ENCODE data around the gene GCM1.
"Not testable (repeated sequence)": the region's sequence is repeated elsewhere in the genome, so short reads cannot be mapped to it uniquely, and the experiment has no call there.

GCM1 gene, protein sequence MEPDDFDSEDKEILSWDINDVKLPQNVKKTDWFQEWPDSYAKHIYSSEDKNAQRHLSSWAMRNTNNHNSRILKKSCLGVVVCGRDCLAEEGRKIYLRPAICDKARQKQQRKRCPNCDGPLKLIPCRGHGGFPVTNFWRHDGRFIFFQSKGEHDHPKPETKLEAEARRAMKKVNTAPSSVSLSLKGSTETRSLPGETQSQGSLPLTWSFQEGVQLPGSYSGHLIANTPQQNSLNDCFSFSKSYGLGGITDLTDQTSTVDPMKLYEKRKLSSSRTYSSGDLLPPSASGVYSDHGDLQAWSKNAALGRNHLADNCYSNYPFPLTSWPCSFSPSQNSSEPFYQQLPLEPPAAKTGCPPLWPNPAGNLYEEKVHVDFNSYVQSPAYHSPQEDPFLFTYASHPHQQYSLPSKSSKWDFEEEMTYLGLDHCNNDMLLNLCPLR

GRCh38 chr6:53148684-53149083 is at the start of gene GCM1:
TSS of gene GCM1 (minus strand) at chr6:53148841. CDS start at chr6:53145632, 3,209 bp downstream.
- ATAC-seq: no peak
- no peak for DNase-seq

DNA sequence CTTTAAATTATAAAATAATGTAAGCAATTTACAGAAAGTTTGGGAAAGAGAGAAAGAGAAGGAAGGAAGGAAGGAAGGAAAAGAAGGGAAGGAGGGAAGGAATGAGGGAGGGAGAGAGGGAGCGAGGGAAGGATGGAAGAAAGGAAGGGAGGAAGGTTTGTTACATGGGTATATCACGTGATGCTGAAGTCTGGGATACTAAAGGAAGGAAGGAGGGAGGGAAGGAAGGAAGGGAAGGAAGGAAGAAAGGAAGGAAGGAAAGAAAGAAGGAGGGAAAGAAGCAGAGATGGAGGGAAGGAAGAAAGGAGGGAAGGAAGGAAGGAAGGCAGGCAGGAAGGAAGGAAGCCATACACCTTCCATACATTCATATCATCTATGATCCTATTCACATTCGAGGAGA is 48.9 kb upstream of the GCM1 start:
- no peak for DNase-seq
- ATAC-seq: no peak

GRCh38 chr6:53195048-53195447 is 46.4 kb upstream of the GCM1 start:
- ATAC-seq (no peak), DNase-seq (no peak)

DNA sequence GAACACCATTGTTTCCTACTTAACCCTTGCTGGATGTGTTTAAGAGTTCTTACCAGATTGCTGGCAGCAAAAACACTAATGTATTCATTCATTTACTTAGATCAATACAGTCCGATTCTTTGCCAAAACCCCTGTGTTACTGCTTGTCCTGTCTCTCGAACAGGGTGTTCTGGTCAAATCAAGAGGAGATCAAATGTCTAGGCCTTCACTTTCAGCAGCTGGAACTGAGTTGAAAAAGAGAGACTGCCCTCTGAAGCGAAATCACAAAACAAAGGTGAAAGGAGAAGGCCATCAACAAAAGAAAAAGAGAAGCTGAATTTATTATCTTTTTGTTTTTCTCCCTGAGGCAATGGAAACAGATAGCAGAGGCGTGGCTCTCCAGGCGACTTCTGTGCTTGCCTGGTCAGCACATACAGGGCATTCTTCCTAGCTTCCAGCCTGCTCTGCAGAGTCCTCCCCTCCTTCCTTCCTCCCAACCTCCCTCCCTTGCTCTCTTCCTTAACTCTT is 44.1 kb upstream of the GCM1 start:
- ATAC-seq: no peak
- DNase-seq: no peak

GRCh38 chr6:53189554-53189953 is 40.9 kb upstream of the GCM1 start:
- ATAC-seq (no peak), DNase-seq (no peak)

DNA sequence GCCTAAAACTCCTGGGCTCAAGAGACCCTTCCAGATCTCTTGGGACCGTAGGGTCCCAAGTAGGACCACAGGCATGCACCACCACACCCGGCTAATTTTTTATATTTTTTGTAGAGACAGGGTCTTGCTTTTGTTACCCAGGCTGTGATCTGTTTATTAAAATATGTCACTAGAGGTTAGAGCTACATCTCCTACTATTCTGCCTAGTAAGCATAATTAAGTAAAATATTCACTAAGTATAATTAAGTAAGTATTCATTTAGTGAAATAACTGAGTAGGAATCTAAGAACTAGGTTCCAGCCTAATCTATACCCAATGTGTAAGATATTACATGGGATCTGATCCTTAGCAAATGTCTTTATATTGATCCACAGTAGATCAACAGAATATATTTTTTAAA is 40.2 kb upstream of the GCM1 start:
- ATAC-seq: no peak

DNA sequence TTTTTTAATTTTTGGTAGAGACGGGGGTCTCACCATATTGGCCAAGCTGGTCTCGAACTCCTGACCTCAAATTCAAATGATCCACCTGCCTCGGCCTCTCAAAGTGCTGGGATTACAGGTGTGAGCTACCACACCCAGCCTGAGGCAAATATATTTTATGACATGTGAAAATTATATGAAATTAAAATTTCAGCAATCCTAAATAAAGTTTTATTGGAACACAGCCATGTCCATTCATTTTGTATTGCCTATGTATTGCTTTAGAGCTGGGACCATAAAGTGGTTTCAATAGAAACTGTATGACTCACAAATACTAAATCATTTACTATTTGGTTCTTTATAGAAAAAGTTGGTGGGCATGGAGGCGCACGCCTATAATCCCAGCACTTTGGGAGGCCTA is 32.0 kb upstream of the GCM1 start:
- no peak for ATAC-seq
- no peak for DNase-seq

More for the DNA sequence above, 40.2 kb upstream of the GCM1 start:
- DNase-seq: no peak

DNA sequence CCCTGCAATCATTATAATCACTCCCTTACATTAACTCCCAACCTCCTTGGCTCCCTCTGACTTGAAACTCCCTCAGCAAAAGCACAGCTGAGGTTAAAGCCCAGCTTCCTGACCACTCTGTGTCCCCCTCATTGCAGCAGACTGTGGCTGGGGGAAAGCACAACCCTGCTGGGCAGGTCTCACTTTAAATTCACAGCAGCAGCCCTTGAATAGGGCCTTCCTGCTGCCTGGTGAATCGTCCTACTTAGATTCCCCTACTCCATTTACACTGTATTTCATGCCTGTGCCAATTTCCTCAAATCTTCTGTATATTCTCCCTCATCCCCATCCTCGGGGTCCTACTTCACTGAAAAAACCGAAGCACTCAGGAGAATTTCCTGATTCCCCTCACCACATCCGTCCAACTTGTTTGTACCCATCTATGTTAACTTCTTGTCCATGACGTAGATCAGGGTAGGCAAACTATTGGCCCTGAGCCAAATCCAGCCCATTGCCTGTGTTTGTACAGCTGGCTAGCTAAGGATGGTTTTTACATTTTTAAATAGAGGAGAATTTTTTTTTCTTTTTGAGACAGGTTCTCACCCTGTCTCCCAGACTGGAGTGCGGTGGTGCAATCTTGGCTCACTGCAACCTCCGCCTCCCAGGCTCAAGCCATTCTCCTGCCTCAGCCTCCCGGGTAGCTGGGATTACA is 31.5 kb upstream of the GCM1 start:
- DNase-seq: peak; percentile 30
- peak; percentile 13 for ATAC-seq

GRCh38 chr6:53178837-53179432 is 30.3 kb upstream of the GCM1 start:
- no peak for ATAC-seq
- DNase-seq: no peak

DNA sequence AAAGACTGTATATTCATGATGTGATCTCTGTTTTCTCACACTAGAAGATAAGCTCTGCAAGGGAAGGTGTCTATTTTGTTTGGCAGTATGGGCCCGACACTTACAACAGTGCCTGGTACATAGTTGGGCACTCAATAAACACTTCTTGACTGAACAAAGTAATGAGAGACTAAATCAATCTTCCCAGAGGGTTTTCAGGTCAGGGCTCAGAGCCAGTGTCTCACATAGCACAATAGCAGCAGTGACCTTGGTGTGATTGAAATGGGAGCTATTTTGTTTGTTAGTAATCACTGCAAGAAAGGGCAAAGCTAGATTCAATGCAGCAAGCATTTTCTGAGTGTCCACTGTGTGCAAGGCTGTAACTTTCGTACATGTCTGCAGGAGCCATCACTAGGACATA is 26.4 kb upstream of the GCM1 start:
- ATAC-seq: no peak
- DNase-seq: no peak

- DNase-seq (no peak), ATAC-seq (no peak)
Observed at GRCh38 chr6:53172468-53172803, 23.8 kb upstream of the GCM1 start.

DNA sequence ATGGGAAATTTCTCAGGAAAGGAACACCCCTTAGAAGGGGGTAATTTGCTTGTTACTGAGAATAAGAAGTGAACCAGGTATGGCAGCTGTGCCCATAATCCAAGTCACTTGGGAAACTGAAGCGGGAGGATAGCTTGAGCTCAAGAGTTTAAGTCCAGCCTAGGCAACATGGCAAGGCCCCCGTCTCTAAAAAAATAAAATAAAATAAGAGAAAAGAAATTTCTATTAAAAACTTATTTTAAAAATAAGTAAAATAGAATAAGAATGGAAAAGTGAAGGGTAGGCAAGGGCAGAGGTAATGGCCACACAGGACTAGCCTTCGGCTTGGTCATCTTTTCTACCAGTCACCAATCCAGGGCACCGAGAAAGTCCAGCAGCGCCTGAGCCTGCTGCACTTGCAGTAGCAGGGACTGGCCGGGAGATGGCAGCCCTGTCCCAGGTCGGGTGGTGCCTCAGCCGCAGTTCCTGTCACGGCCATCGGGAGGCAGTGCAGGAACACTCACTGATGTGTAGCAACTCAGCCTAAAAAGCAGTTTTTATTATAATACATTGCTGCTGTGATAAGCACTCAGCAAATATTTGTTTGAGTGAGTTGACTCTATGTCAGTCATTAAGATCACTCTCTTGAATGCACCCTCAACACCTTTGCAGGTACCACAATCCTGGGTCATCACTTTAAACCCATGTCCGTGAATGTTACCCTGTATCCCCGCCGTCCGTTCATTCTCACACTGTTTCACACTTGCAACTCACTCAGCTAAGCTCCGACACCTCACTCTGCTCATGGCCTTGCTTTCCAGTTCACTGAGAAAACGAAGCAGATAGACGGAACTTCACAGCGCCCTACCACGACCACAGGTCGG is 23.2 kb upstream of the GCM1 start:
- peak; percentile 93 for DNase-seq
- ATAC-seq: peak; percentile 97

DNA sequence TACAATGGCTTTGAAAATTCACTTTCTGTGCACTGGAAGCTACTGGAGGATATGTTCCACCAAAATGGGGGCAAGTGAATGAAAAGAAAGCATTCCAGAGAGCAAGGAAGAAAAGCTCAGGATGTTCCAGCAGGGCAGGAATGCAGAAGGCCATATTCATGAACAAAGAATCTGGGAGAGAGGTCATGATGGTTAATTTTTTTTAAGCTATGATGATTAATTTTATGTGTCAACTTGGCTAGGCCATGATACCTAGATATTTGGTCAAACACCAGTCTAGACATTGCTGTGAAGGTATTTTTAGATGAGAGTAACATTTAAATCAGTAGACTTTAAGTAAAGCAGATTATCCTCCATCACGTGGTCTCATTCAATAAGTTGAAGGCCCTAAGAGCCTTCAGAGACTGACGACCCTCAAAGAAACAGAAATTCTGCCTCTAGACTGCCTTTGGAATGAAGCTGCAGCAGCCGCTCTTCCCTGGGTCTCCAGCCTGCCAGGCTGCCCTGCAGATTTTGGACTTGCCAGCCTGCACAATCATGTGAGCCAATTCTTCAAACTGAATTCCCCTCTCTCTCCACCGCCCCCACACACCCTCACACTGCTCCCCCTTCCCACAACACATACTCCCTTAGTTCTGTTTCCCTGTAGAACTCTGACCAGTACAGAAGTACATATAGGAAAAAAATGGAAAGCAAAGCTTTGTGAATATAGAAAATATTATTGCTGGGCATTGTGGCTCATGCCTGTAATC is 20.1 kb upstream of the GCM1 start:
- ATAC-seq (no peak), DNase-seq (no peak)

GRCh38 chr6:53165293-53165692 is 16.7 kb upstream of the GCM1 start:
- DNase-seq (no peak), ATAC-seq (no peak)

GRCh38 chr6:53162606-53163005 is 14.0 kb upstream of the GCM1 start:
- ATAC-seq (no peak), DNase-seq (no peak)

DNA sequence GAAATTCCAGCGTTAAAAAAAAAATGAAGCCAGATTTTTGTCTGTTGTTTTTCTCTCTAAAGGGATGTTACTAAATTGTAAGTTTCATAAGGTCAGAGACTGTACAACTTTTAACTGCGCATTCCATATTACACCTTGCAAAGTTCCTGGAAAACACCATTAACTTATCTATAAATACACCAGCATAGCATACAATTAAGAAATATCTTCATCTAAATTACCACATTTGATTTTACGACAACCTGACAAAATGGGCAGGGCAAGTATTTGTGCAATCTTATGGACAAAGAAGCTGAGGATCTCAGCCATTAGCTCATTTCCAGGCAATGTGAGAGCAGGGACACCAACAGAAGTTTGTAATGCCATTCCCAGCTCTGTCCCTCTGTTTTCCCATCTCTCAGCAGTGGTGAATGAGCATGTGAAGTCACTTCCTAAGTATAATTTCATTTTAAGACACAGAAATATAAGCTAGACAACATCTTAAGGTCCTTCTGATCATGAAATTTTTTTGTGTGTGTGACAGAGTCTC is 12.9 kb upstream of the GCM1 start:
- DNase-seq: no peak

GRCh38 chr6:53159558-53159957 is 10.9 kb upstream of the GCM1 start:
- no peak for ATAC-seq
- no peak for DNase-seq

More for the DNA sequence above, 12.9 kb upstream of the GCM1 start:
- no peak for ATAC-seq

DNA sequence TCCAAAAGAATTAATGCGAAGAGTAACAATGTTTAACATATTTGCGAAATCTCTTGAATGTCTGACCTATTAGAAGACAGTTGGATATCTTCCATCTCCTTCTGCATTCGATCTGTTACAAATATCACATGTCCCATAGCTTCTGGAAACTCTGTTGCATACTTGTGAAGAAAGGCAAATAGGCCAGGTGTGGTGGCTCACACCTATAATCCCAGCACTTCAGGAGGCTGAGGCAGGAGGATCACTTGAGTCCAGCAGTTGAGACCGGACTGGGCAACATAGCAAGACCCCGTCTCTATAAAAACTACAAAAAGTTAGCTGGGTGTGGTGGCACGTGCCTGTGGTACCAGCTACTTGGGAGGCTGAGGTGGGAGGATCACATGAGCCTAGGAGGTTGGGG is 9.4 kb upstream of the GCM1 start:
- ATAC-seq, DNase-seq: not testable (repeated sequence)

DNA sequence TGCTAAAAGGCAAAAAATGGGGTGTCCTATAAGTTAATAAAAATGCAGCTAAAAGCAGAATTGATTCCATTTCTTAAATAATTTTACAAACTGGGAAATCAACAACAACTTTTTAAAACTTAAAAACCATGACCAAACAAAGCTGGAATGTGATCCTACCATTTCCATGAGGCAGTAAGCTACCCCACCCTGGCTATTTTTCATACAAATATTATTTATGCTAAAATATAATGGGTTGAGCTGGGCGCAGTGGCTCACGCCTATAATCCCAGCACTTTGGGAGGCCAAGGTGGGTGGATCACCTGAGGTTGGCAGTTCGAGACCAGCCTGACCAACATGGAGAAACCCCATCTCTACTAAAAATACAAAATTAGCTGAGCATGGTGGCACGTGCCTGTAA is 6.6 kb upstream of the GCM1 start:
- not testable (repeated sequence) for DNase-seq, ATAC-seq

- no peak for ATAC-seq
- no peak for DNase-seq
Observed at GRCh38 chr6:53154794-53155193, 6.2 kb upstream of the GCM1 start.

- ATAC-seq (no peak), DNase-seq (no peak)
Observed at GRCh38 chr6:53154071-53154470, 5.4 kb upstream of the GCM1 start.

All from stimulated activated naive CD8-positive, alpha-beta T cell treated with anti-CD3 and anti-CD28 coated beads, Interleukin-15, Interleukin-2, amounts not matched to agents 100 U/mL and 50 U/mL, for 24 hours (primary cell).